Natural killer cell (primary cell): ENCODE measurements around the gene MIGA2. TPM values are rescaled to one million over a fixed set of nuclear protein-coding genes. Genes with fewer than 3 reads are reported as not detected.
A peak's percentile ranks its signal among the peaks of the same experiment; 100 is the strongest.

Experiments
- ATAC-seq, 3 donors: fragments of 150-1000 bp in 2 of 3; fragments of 200-7000 bp in 1 of 3; cut with Tn5 transposase; 1 replicate in 1 of 3; 2 replicates in 2 of 3; pipeline ENCODE4 v1.10.0; 2021; ENCODE audit warnings: mild to moderate bottlenecking in 2 of 3, moderate library complexity in 2 of 3
- DNase-seq, 2 donors: peaks; one replicate each; pipeline versions ENCODE4 v3.0.0 to v3.0.0-alpha.2; 2013 to 2021; ENCODE audit warnings: mixed read lengths in 1 of 2
- H3K27ac ChIP-seq: one replicate; pipeline ENCODE4 v1.5.1; 2013; ENCODE audit warnings: mild to moderate bottlenecking, low read length
- H3K27me3 ChIP-seq: one replicate; pipeline ENCODE4 v1.6.1; 2013; ENCODE audit warnings: low read length; ENCODE audit not compliant: control insufficient read depth, insufficient read depth
- H3K36me3 ChIP-seq: one replicate; pipeline ENCODE4 v1.6.1; 2013; ENCODE audit warnings: low read length; ENCODE audit not compliant: control insufficient read depth, insufficient read depth
- H3K4me1 ChIP-seq: one replicate; pipeline ENCODE4 v1.6.1; 2013; ENCODE audit warnings: low read length; ENCODE audit not compliant: control insufficient read depth, insufficient read depth
- H3K4me3 ChIP-seq: one replicate; pipeline ENCODE4 v1.5.1; 2013; ENCODE audit warnings: low read length
- H3K9me3 ChIP-seq: one replicate; pipeline ENCODE4 v1.6.1; 2013; ENCODE audit warnings: low read length; ENCODE audit not compliant: control insufficient read depth, insufficient read depth
- H3K27ac Mint-ChIP-seq, 2 donors: one replicate each; pipeline ENCODE4 v1.8.0; 2022; ENCODE audit warnings: mild to moderate bottlenecking in 2 of 2, mixed read lengths in 2 of 2, moderate library complexity in 1 of 2
- H3K27me3 Mint-ChIP-seq, 2 donors: one replicate each; pipeline ENCODE4 v1.8.0; 2022; ENCODE audit warnings: low read depth in 2 of 2, mixed read lengths in 2 of 2
- H3K36me3 Mint-ChIP-seq: one replicate; pipeline ENCODE4 v1.8.0; 2022; ENCODE audit warnings: mixed read lengths
- H3K4me1 Mint-ChIP-seq, 2 donors: one replicate each; pipeline ENCODE4 v1.8.0; 2022; ENCODE audit warnings: mixed read lengths in 2 of 2
- H3K4me3 Mint-ChIP-seq: one replicate; pipeline ENCODE4 v1.8.0; 2022; ENCODE audit warnings: mild to moderate bottlenecking, moderate library complexity, mixed read lengths
- H3K9me3 Mint-ChIP-seq, 2 donors: one replicate each; pipeline ENCODE4 v1.8.0; 2022; ENCODE audit warnings: mixed read lengths in 2 of 2
- WGBS: methylation state at CpG from one replicate; pipeline ENCODE4 v1.1.7; 2013; ENCODE audit warnings: missing lambda C conversion rate; ENCODE audit not compliant: insufficient coverage; 5-methylcytosine and 5-hydroxymethylcytosine counted together
- intact Hi-C: fragments of 100-400 bp; cut with micrococcal nuclease; formaldehyde crosslinking; loops from one replicate; pipeline ENCODE4 v1.14.2; 2022
- total RNA-seq, 4 donors: library from RNA; stranded (reverse); fragments of 120-200 nt in 1 of 4; gene quantifications; one replicate each; pipeline versions ENCODE4 v1.2.3 to v1.2.4, GENCODE V29; 2013 to 2022
- TF ChIP-seq, protein P1 (sequence below): fragments of 200-600 bp; IDR thresholded peaks from one replicate; pipeline ENCODE4 v1.8.0; 2022; ENCODE audit warnings: antibody characterized with exemption

MIGA2 gene
- total RNA-seq, 3 donors from 2014 or later (not counting 1 experiment from before 2014, with no cell fraction given): 67.3 to 77.9 (median 73.9) TPM

DNA sequence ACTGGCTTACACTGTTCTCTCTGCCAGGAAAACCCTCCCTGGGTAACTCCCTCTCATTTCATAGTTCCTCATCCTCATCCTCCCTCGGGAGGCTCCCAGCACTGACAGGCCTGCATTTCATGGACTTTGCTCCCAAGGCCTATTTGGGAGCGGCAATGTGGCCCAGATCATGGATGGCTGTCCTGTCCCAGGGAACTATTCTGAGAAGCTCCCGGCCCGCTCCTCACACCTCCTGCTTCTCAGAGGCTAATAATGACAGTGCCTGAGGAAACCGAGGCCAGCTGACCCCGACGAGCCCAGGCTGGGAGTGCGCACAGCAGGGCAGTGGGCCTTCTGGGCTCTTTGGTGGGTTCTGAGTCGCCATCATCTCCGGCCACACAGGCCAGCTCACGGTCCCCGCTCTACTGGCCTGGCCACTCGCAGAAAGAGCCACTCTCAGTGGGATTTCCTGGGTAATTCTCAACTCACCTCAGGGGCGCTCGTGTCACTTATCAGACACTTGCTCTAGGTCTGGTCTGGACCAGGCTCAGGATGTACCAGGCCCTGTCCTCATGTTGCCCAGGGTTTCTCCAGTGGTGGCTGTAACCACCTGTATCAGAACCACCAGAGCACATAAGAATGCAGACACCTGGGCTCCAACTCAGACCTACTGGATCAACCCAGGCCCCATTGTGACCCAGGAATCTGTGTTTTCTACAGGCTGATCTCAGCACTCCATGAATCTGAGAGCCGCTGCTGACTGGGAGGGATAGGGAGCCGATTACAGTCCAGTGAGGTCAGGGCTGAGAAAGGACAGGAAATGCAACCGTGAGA is 42.5 kb downstream of the MIGA2 start:
- Histone ChIP-seq H3K36me3 (no peaks in the 10 kb centered on the region), H3K27me3 (no peaks in the 10 kb centered on the region), H3K27ac (no peak overlapping the region), H3K4me3 (no peak overlapping the region), H3K4me1 (peaks cover 21% of the 10 kb centered on the region), H3K9me3 (no peaks in the 10 kb centered on the region)
- Mint-ChIP-seq H3K27ac (no peak overlapping the region), H3K9me3 (no peaks in the 10 kb centered on the region), H3K27me3 (no peaks in the 10 kb centered on the region), H3K4me1 (peaks cover 9 to 22% of the 10 kb centered on the region in 2 donors), H3K36me3 (no peaks in the 10 kb centered on the region), H3K4me3 (peak overlapping the region; percentile 47)
- ATAC-seq (no peak), DNase-seq (no peak)
- TF ChIP-seq, protein P1, sequence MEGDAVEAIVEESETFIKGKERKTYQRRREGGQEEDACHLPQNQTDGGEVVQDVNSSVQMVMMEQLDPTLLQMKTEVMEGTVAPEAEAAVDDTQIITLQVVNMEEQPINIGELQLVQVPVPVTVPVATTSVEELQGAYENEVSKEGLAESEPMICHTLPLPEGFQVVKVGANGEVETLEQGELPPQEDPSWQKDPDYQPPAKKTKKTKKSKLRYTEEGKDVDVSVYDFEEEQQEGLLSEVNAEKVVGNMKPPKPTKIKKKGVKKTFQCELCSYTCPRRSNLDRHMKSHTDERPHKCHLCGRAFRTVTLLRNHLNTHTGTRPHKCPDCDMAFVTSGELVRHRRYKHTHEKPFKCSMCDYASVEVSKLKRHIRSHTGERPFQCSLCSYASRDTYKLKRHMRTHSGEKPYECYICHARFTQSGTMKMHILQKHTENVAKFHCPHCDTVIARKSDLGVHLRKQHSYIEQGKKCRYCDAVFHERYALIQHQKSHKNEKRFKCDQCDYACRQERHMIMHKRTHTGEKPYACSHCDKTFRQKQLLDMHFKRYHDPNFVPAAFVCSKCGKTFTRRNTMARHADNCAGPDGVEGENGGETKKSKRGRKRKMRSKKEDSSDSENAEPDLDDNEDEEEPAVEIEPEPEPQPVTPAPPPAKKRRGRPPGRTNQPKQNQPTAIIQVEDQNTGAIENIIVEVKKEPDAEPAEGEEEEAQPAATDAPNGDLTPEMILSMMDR: no peak
- WGBS: 93% methylated on average over 18 of the region's 18 CpGs
- intact Hi-C loops: no loop called here

DNA sequence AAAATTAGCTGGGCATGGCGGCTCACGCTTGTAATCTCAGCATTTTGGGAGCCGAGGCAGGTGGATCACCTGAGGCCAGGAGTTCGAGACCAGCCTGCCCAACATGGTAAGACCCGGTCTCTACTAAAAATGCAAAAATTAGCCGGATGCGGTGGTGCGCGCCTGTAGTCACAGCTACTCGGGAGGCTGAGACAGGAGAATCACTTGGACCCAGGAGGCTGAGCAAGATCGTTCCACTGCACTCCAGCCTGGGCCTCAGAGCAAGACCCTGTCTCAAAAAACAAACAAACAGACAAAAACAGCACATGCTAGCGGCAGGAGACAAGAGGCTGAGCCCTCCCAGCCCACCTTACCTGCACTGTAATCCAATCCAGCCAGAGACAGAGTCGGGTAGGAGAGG is 43.4 kb downstream of the MIGA2 start:
- DNase-seq (no peak), ATAC-seq (no peak)
- no peak overlapping the region for H3K27ac Mint-ChIP-seq
- TF ChIP-seq, protein P1: no peak
- Histone ChIP-seq H3K27me3 (no peaks in the 10 kb centered on the region), H3K36me3 (peaks cover under 1% of the 10 kb centered on the region), H3K4me3 (no peak overlapping the region), H3K27ac (no peak overlapping the region), H3K4me1 (peaks cover 21% of the 10 kb centered on the region), H3K9me3 (no peaks in the 10 kb centered on the region)
- H3K36me3 Mint-ChIP-seq: no peaks in the 10 kb centered on the region
- intact Hi-C loops: loop anchor here (2.0 kb wide), 1 partner anchor 31 kb away; the partner anchor contains the start of genes CRAT and PTPA
- no peaks in the 10 kb centered on the region for H3K9me3 Mint-ChIP-seq
- peaks cover 9 to 22% of the 10 kb centered on the region in 2 donors for H3K4me1 Mint-ChIP-seq
- no peaks in the 10 kb centered on the region for H3K27me3 Mint-ChIP-seq
- WGBS: 94% methylated on average over 13 of the region's 13 CpGs
- peak overlapping the region; percentile 93 for H3K4me3 Mint-ChIP-seq

DNA sequence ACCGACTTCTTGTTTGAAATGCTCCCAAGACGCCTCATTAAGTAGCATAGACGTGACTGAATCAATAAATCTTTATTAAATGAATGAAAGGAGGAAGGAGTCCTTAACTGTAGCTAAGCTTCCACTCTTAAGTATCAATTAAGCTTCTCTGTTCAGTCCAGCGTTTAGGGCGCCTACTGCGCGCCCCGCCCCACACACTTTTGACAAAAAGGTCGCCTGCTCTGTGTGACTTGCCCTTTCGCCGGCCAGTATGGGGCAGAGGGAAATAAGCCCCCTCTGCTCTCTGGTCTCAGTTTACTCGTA is 43.8 kb downstream of the MIGA2 start:
- WGBS: 14% methylated on average over 12 of the region's 12 CpGs
- Histone ChIP-seq H3K27ac (no peak overlapping the region), H3K36me3 (peaks cover 4% of the 10 kb centered on the region), H3K4me1 (peaks cover 21% of the 10 kb centered on the region), H3K4me3 (peak overlapping the region; percentile 56), H3K27me3 (no peaks in the 10 kb centered on the region), H3K9me3 (no peaks in the 10 kb centered on the region)
- Mint-ChIP-seq H3K9me3 (no peaks in the 10 kb centered on the region), H3K4me3 (peak overlapping the region; percentile 93), H3K36me3 (no peaks in the 10 kb centered on the region), H3K27ac (peak overlapping the region; percentile 82 to 93), H3K27me3 (no peaks in the 10 kb centered on the region), H3K4me1 (peaks cover 9 to 22% of the 10 kb centered on the region in 2 donors)
- TF ChIP-seq, protein P1: no peak
- ATAC-seq (no peak), DNase-seq (no peak)
- intact Hi-C loops: loop anchor here (2.0 kb wide), 1 partner anchor 31 kb away; the partner anchor contains the start of genes CRAT and PTPA
